Transverse colon (tissue), 4 donors: ENCODE results near the gene HS1BP3.

ENCODE experiments used
- CTCF ChIP-seq, 5 experiments: fragments of 200-600 bp in 3 of 5; fragments of 450-650 bp in 2 of 5; sonication (generic) in 3 of 5; IDR thresholded peaks; 1 replicate in 2 of 5; 2 replicates in 3 of 5; pipeline ENCODE4 v1.5.1; 2016 to 2017; ENCODE audit warnings: antibody characterized with exemption in 5 of 5, inconsistent platforms in 3 of 5, mild to moderate bottlenecking in 2 of 5, moderate library complexity in 1 of 5
- EP300 ChIP-seq: sonication (generic); formaldehyde crosslinking; IDR thresholded peaks from one replicate; pipeline ENCODE4 v1.6.1; 2017; ENCODE audit warnings: antibody characterized with exemption, low read depth
- POLR2A ChIP-seq: fragments of 450-650 bp; IDR thresholded peaks from one replicate; pipeline ENCODE4 v1.6.1; 2016; ENCODE audit warnings: antibody characterized with exemption, mild to moderate bottlenecking, moderate library complexity
- POLR2AphosphoS5 ChIP-seq, 3 donors: sonication (generic); formaldehyde crosslinking; IDR thresholded peaks; one replicate each; pipeline ENCODE4 v1.6.1; 2016; ENCODE audit warnings: antibody characterized with exemption in 3 of 3

- no peak for TF ChIP-seq CTCF (IDR thresholded peaks at IDR 0.05)
- TF ChIP-seq POLR2A, result no peak
- TF ChIP-seq POLR2AphosphoS5 (IDR thresholded peaks at IDR 0.05), result no peak
- TF ChIP-seq EP300, result no peak
Observed at GRCh38 chr2:20584045-20584398, 66.9 kb downstream of the HS1BP3 start.
